GM12864 (cell line): Measurements from ENCODE around the gene TFDP3.

ENCODE experiments used
- DNase-seq: peaks from one replicate; pipeline ENCODE4 v3.0.0-alpha.2; 2011; ENCODE audit warnings: low read depth
- H3K4me3 ChIP-seq: 2 replicates; pipeline ENCODE4 v1.5.1; 2011; ENCODE audit warnings: mild to moderate bottlenecking, low read depth, low read length, control low read depth
- TF ChIP-seq, protein P1 (sequence below): IDR thresholded peaks from 2 replicates; pipeline ENCODE4 v1.5.1; 2011; ENCODE audit warnings: low read depth, mild to moderate bottlenecking, moderate library complexity, low read length, control low read depth, inconsistent platforms; ENCODE audit errors: missing control alignments

TFDP3 gene

DNA sequence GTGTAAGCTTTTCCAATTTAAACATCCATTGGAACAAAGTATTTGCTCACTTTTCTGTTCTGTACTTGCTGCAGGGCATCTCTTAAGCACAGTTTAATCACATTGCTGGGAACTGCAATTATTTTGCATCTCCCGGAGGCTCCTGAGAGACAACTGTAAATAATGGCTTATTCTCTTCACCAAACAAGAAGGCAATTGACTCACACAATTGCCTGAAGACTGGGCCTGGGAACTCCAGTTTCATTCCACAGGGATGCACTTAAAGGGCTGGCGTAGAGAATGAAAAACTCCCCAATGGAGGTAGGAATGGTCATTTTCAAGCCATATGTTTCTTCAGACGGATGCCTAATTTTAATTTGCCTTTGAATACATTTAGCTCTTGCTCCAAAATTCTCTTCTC lies 29.5 kb downstream of the TFDP3 start:
- TF ChIP-seq, protein P1, sequence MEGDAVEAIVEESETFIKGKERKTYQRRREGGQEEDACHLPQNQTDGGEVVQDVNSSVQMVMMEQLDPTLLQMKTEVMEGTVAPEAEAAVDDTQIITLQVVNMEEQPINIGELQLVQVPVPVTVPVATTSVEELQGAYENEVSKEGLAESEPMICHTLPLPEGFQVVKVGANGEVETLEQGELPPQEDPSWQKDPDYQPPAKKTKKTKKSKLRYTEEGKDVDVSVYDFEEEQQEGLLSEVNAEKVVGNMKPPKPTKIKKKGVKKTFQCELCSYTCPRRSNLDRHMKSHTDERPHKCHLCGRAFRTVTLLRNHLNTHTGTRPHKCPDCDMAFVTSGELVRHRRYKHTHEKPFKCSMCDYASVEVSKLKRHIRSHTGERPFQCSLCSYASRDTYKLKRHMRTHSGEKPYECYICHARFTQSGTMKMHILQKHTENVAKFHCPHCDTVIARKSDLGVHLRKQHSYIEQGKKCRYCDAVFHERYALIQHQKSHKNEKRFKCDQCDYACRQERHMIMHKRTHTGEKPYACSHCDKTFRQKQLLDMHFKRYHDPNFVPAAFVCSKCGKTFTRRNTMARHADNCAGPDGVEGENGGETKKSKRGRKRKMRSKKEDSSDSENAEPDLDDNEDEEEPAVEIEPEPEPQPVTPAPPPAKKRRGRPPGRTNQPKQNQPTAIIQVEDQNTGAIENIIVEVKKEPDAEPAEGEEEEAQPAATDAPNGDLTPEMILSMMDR: no peak
- no peak for DNase-seq
- H3K4me3 ChIP-seq: no peak overlapping the region

DNA sequence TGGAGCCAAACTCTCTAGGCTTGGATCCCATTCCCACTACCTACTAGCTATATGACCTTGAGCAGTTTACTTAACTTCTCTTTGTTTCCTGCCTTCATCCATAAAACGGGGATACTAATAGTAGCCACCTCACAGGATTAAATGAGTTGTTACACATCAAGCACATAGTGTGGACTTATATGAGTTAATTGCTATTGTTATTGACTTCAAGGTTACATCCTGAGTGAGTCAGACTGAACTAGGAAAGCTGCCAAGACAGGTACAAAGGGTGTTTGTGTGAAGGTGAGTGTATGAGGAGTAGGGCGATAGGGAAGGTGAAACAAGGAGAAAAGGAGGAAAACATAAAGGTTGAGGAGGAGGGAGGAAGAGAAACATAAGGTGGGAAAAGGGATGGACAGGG lies 32.2 kb downstream of the TFDP3 start:
- no peak overlapping the region for H3K4me3 ChIP-seq
- DNase-seq: no peak
- TF ChIP-seq, protein P1: no peak

DNA sequence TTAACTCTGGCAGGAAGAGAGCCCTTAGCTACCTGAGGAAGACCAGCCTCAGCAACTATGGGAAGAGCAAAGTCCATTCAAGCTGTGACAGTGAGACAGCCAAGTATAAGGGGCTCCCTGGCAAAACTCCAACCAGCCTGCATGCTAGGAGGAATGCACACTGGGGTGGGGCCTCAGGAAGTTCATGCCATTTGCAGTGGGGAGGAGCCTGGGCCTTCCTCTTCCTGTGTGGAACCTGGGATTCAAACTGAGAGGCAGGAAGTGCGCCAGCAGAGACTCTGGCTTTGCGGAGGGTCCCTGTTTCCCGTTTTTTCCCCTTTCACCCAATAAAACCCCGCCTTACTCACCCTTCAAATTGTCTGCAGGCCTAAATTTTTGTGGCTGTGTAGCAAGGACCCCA lies 33.0 kb downstream of the TFDP3 start:
- DNase-seq: no peak
- H3K4me3 ChIP-seq: no peak overlapping the region
- TF ChIP-seq, protein P1: no peak

DNA sequence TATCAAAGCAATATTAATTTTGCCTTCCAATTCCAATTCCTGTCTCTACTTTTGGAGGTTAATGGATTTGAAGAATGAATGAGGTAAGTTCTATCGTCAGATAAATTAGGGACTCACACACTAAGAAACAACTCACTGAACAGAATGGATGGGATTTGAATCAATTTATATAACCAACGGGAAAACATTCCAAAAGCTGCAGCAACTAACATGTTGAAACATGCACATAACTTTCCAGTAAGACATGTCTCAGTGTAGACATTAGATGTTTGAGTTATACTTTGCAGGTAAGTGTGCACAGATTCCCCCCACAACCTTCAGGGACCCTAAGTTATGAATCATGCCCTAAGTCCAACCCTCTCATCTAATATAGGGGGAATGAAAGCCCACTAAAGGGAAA lies 34.3 kb downstream of the TFDP3 start:
- TF ChIP-seq, protein P1: no peak
- H3K4me3 ChIP-seq: no peak overlapping the region
- no peak for DNase-seq

DNA sequence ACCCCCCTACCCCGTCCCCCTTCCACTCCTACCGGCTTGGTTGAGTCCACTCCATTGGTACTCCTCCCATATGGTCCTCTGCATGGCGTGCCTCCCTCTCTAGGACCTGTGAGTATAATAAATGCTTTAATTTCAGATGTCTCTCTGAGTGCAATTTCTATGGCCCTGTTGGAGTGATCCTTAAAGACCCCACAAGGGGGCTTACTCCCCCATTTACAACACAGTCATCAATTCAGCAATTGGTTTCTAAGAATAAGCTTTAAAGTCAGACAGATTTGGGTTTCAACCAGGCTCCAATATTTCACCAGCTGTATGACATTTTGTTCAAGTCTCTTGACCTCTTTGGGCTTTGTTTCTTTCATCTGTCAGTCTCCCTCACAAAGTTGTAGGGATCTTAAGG lies 38.7 kb downstream of the TFDP3 start:
- TF ChIP-seq, protein P1: no peak
- DNase-seq: no peak
- H3K4me3 ChIP-seq: no peak overlapping the region

DNA sequence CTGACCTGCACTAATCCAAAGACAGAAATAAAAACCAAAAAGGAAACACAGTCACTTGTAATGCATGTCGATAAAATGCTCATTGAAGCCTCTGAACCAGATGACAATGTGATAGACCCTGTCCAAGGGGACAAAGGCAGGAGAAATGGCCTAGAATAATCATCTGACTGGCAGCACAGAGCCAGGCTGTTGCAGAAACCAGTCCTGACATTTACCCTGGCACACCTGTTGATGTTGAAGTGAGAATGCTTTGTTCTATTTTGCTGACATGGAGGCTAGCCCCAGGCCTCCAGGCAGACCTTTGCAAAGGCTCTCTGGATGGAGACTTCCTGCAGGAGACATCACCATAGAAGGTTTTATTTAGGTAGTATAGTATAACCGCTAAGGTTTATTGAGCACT lies 41.0 kb downstream of the TFDP3 start:
- TF ChIP-seq, protein P1: no peak
- H3K4me3 ChIP-seq: no peak overlapping the region
- no peak for DNase-seq

DNA sequence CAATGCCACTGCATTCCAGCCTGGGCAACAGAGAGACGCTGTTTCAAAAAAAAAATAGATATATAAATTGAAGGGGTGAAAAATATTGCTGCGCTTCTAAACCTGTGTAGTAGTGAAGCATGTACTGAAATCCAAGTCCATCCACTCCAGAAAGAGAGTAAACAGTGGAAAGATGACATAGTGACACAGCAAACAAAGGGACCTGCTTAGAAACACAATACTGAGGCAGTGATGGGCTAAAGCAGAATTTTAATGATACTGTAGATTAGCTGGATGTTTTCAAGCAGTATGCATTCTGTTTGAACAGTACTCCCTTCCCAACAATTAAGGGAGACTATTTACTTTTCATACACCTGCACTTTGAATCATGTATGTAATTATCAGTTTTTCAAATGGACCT lies 42.5 kb downstream of the TFDP3 start:
- TF ChIP-seq, protein P1: no peak
- H3K4me3 ChIP-seq: no peak overlapping the region
- no peak for DNase-seq
